GM23338 (cell line): ENCODE results near the gene TIPRL. TPM values are rescaled to one million over a fixed set of nuclear protein-coding genes. Genes with fewer than 3 reads are reported as not detected.
"Not testable (repeated sequence)": the region's sequence is repeated elsewhere in the genome, so short reads cannot be mapped to it uniquely, and the experiment has no call there.

ENCODE experiments used
- ATAC-seq: fragments of 200-7000 bp; cut with Tn5 transposase; 3 replicates; pipeline ENCODE4 v1.9.1; 2020
- DNase-seq: peaks from one replicate; pipeline ENCODE4 v3.0.0-alpha.2; 2015; ENCODE audit warnings: low spot score
- H2AFZ ChIP-seq: fragments of 200-600 bp; sonication (generic); 2 replicates; pipeline ENCODE4 v1.8.0; 2016; ENCODE audit warnings: antibody characterized with exemption, mild to moderate bottlenecking, moderate library complexity
- H3F3A ChIP-seq: fragments of 200-600 bp; sonication (generic); replicated peaks from 2 replicates; pipeline ENCODE4 v1.8.0; 2017; ENCODE audit warnings: antibody characterized with exemption, mixed run types, low read depth
- H3K27ac ChIP-seq: fragments of 200-600 bp; sonication (generic); 2 replicates; pipeline ENCODE4 v1.6.1; 2016; ENCODE audit warnings: low read depth
- H3K27me3 ChIP-seq: fragments of 200-600 bp; sonication (generic); 2 replicates; pipeline ENCODE4 v1.8.0; 2016; ENCODE audit warnings: mild to moderate bottlenecking, mixed run types, moderate library complexity; ENCODE audit not compliant: insufficient read depth
- H3K36me3 ChIP-seq: fragments of 200-600 bp; sonication (generic); 2 replicates; pipeline ENCODE4 v1.8.0; 2016; ENCODE audit warnings: mild to moderate bottlenecking; ENCODE audit not compliant: insufficient read depth
- H3K4me1 ChIP-seq: fragments of 200-600 bp; sonication (generic); 2 replicates; pipeline ENCODE4 v1.8.0; 2016; ENCODE audit warnings: mild to moderate bottlenecking, moderate library complexity; ENCODE audit not compliant: insufficient read depth
- H3K4me2 ChIP-seq: fragments of 200-600 bp; sonication (generic); 2 replicates; pipeline ENCODE4 v1.7.1; 2017; ENCODE audit warnings: mixed run types
- H3K4me3 ChIP-seq: fragments of 200-600 bp; sonication (generic); 2 replicates; pipeline ENCODE4 v1.6.1; 2016; ENCODE audit warnings: mixed run types
- H3K79me2 ChIP-seq: fragments of 200-600 bp; sonication (generic); replicated peaks from 2 replicates; pipeline ENCODE4 v1.8.0; 2017; ENCODE audit warnings: mild to moderate bottlenecking; ENCODE audit not compliant: insufficient read depth
- H3K9me2 ChIP-seq: fragments of 200-600 bp; sonication (generic); 2 replicates; pipeline ENCODE4 v1.8.0; 2017; ENCODE audit not compliant: insufficient read depth
- H4K20me1 ChIP-seq: fragments of 200-600 bp; sonication (generic); replicated peaks from 2 replicates; pipeline ENCODE4 v1.8.0; 2017; ENCODE audit warnings: mild to moderate bottlenecking; ENCODE audit not compliant: insufficient read depth
- H3K27ac Mint-ChIP-seq: 2 replicates; pipeline ENCODE4 v1.8.0; 2020; ENCODE audit warnings: inconsistent platforms, mild to moderate bottlenecking, moderate library complexity, mixed read lengths
- H3K27me3 Mint-ChIP-seq: 3 replicates; pipeline ENCODE4 v1.8.0; 2022; ENCODE audit warnings: low read depth, mild to moderate bottlenecking, moderate library complexity, mixed read lengths, inconsistent platforms; ENCODE audit not compliant: insufficient read depth, poor library complexity
- H3K36me3 Mint-ChIP-seq: 3 replicates; pipeline ENCODE4 v1.8.0; 2021; ENCODE audit warnings: low read depth, mild to moderate bottlenecking, inconsistent platforms, moderate library complexity, mixed read lengths
- H3K4me1 Mint-ChIP-seq: 3 replicates; pipeline ENCODE4 v1.8.0; 2020; ENCODE audit warnings: mild to moderate bottlenecking, inconsistent platforms, mixed read lengths
- H3K4me3 Mint-ChIP-seq: 3 replicates; pipeline ENCODE4 v1.8.0; 2021; ENCODE audit warnings: moderate library complexity, mild to moderate bottlenecking, inconsistent platforms, mixed read lengths
- H3K9me3 Mint-ChIP-seq: 3 replicates; pipeline ENCODE4 v1.8.0; 2020; ENCODE audit warnings: moderate library complexity, mild to moderate bottlenecking, inconsistent platforms, mixed read lengths
- CREB1 ChIP-seq: fragments of 250-450 bp; sonication (Bioruptor Pico); IDR thresholded peaks from 2 replicates; pipeline ENCODE4 v1.5.0; 2020; ENCODE audit warnings: low read depth, mild to moderate bottlenecking, moderate library complexity
- CTCF ChIP-seq, 2 experiments: fragments of 200-600 bp in 1 of 2; sonication (generic) in 1 of 2; conservative IDR thresholded peaks; 2 replicates each; pipeline versions ENCODE4 v1.5.1 to v1.6.1; 2016 to 2017; ENCODE audit warnings: antibody characterized with exemption in 2 of 2, low read depth in 2 of 2, mild to moderate bottlenecking in 2 of 2, moderate library complexity in 1 of 2
- ETS1 ChIP-seq: IDR thresholded peaks from 2 replicates; pipeline ENCODE4 v1.6.1; 2016; ENCODE audit warnings: antibody characterized with exemption
- EZH2 ChIP-seq: fragments of 200-600 bp; sonication (generic); IDR thresholded peaks from one replicate; pipeline ENCODE4 v1.8.0; 2017; ENCODE audit warnings: antibody characterized with exemption, mild to moderate bottlenecking, low read depth; ENCODE audit not compliant: unreplicated experiment
- EZH2phosphoT487 ChIP-seq: fragments of 200-600 bp; sonication (generic); IDR thresholded peaks from one replicate; pipeline ENCODE4 v1.8.1; 2018; ENCODE audit warnings: antibody characterized with exemption; ENCODE audit not compliant: unreplicated experiment
- JUNB ChIP-seq: IDR thresholded peaks from one replicate; pipeline ENCODE4 v1.6.1; 2016; ENCODE audit warnings: antibody characterized with exemption; ENCODE audit not compliant: unreplicated experiment
- NANOG ChIP-seq: IDR thresholded peaks from 2 replicates; pipeline ENCODE4 v1.6.1; 2016; ENCODE audit warnings: antibody characterized with exemption, borderline replicate concordance
- POLR2AphosphoS5 ChIP-seq: IDR thresholded peaks from 2 replicates; pipeline ENCODE4 v1.6.1; 2016; ENCODE audit warnings: antibody characterized with exemption, low read depth
- STAT1 ChIP-seq: IDR thresholded peaks from one replicate; pipeline ENCODE4 v1.6.1; 2016; ENCODE audit warnings: antibody characterized with exemption; ENCODE audit not compliant: unreplicated experiment
- ZNF114 ChIP-seq: fragments of 250-450 bp; sonication (Bioruptor Pico); IDR thresholded peaks from 2 replicates; pipeline ENCODE4 v1.5.0; 2020; ENCODE audit warnings: mild to moderate bottlenecking, moderate library complexity
- ZNF331 ChIP-seq: fragments of 250-450 bp; sonication (Bioruptor Pico); IDR thresholded peaks from 2 replicates; pipeline ENCODE4 v1.5.0; 2020; ENCODE audit warnings: low read depth, mild to moderate bottlenecking, moderate library complexity
- ZNF462 ChIP-seq: fragments of 250-450 bp; sonication (Bioruptor Pico); IDR thresholded peaks from 2 replicates; pipeline ENCODE4 v1.5.0; 2020; ENCODE audit warnings: mild to moderate bottlenecking, moderate library complexity
- polyA plus RNA-seq: library from polyadenylated mRNA; unstranded; fragments of >200 nt; fragmentation: Nextera tagmentation; extraction: Ambion mirVana; gene quantifications from 2 replicates; pipeline ENCODE4 v1.2.1, GENCODE V29; 2016
- total RNA-seq: library from RNA; depleted of rRNA; stranded (reverse); fragments of >200 nt; shearing (Covaris generic); gene quantifications from 2 replicates; pipeline ENCODE4 v1.2.3, GENCODE V29; 2014

The TIPRL gene
- total and polyA plus RNA-seq, 2 experiments from 2014 or later, result 15.9 to 32.0 TPM

- ATAC-seq, H3K79me2 ChIP-seq, H3K4me1 Mint-ChIP-seq, H3K4me1 ChIP-seq, H3K9me2 ChIP-seq, H3K4me3 ChIP-seq, H3K27ac Mint-ChIP-seq, H3K27me3 ChIP-seq, H2AFZ ChIP-seq, H3F3A ChIP-seq, H4K20me1 ChIP-seq, H3K27ac ChIP-seq, H3K27me3 Mint-ChIP-seq, H3K4me2 ChIP-seq, DNase-seq, H3K4me3 Mint-ChIP-seq: not testable (repeated sequence)
- peaks cover 24% of the 10 kb centered on the region; the same call in 2 of the 3 replicates for H3K36me3 Mint-ChIP-seq
- H3K36me3 ChIP-seq, result peaks cover 10% of the 10 kb centered on the region
- H3K9me3 Mint-ChIP-seq, result peaks cover 39% of the 10 kb centered on the region
Measured at GRCh38 chr1:168207673-168208072, 28.9 kb downstream of the TIPRL start.

GRCh38 chr1:168210312-168210711 is 31.6 kb downstream of the TIPRL start:
- Mint-ChIP-seq H3K4me1 (no peaks in the 10 kb centered on the region), H3K9me3 (peaks cover 46% of the 10 kb centered on the region)
- TF ChIP-seq ZNF462 (CRISPR knock-in tag) (no peak), NANOG (no peak), CTCF (conservative IDR thresholded peaks at IDR 0.05; ENCODE audit: low read depth in 2 of 2) (no peak), STAT1 (no peak), EZH2phosphoT487 (no peak), ZNF114 (CRISPR knock-in tag) (no peak), CREB1 (no peak), JUNB (no peak), POLR2AphosphoS5 (no peak), ZNF331 (CRISPR knock-in tag) (no peak), ETS1 (no peak), EZH2 (no peak)

More at GRCh38 chr1:168210312-168210711, 31.6 kb downstream of the TIPRL start:
- peaks cover 18% of the 10 kb centered on the region; the same call in 2 of the 3 replicates for H3K36me3 Mint-ChIP-seq
- Histone ChIP-seq H3K9me2 (0 out of 2 replicates have a peak, but pooled peaks cover 4% of the 10 kb centered on the region), H3K27ac (no peak overlapping the region), H3K27me3 (no peaks in the 10 kb centered on the region), H3F3A (no peaks in the 10 kb centered on the region), H3K79me2 (no peaks in the 10 kb centered on the region), H3K4me1 (no peaks in the 10 kb centered on the region), H2AFZ (no peak overlapping the region), H3K36me3 (peaks cover 10% of the 10 kb centered on the region), H4K20me1 (no peaks in the 10 kb centered on the region), H3K4me2 (no peak overlapping the region), H3K4me3 (no peak overlapping the region)
- ATAC-seq (no peak), DNase-seq (no peak)
- H3K4me3 Mint-ChIP-seq, result no peak overlapping the region
- no peak overlapping the region for H3K27ac Mint-ChIP-seq
- peaks cover 2% of the 10 kb centered on the region for H3K27me3 Mint-ChIP-seq
